ENCODE results near the gene EXOC6B.

The EXOC6B gene

DNA sequence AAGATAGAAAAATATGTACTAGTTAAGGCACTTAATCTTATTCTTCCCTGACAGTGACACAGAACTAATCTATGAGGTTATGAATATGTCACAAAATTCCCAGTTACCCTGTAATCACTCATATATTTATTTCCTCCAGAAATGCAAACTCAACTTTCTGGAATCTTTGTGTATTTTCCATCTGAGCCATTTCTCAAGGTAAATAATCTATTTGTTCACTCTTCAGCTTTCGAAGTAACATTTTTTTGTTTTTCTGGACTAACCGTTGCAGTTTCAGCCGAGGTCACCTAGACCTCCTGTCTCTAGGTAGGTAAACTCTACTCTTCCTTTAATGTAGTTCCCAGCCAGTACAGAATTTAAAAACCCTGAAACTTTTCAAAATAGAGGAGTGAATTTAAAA, 250.9 kb downstream of the EXOC6B start:
- Histone ChIP-seq H2AFZ (ENCODE audit: low read length) (no peak overlapping the region), H3K9me2 (replicated peaks; ENCODE audit: low read depth, low read length) (no peaks in the 10 kb centered on the region), H3K4me3 (ENCODE audit: low read length, poor library complexity, severe bottlenecking) (no peak overlapping the region), H3K9me3 (ENCODE audit: insufficient read depth, low read depth, low read length) (no peaks in the 10 kb centered on the region), H3K36me3 (ENCODE audit: insufficient read depth, low read length) (no peaks in the 10 kb centered on the region), H3K4me2 (ENCODE audit: low read depth, low read length, poor library complexity, severe bottlenecking) (no peak overlapping the region), H3K4me1 (ENCODE audit: insufficient read depth, low read length, poor library complexity, severe bottlenecking) (peaks cover 3% of the 10 kb centered on the region), H4K20me1 (ENCODE audit: insufficient read depth, low read length, poor library complexity, severe bottlenecking) (no peaks in the 10 kb centered on the region), H3K79me2 (ENCODE audit: insufficient read depth, low read length) (no peaks in the 10 kb centered on the region), H3K27me3 (ENCODE audit: insufficient read depth, low read length, poor library complexity, severe bottlenecking) (no peaks in the 10 kb centered on the region), H3F3A (ENCODE audit: low read depth) (no peaks in the 10 kb centered on the region), H3K9ac (ENCODE audit: low read depth, low read length, poor library complexity, severe bottlenecking) (no peak overlapping the region)
- TF ChIP-seq EZH2phosphoT487 (IDR thresholded peaks at IDR 0.05; ENCODE audit: borderline replicate concordance): no peak
- TF ChIP-seq, protein P1, sequence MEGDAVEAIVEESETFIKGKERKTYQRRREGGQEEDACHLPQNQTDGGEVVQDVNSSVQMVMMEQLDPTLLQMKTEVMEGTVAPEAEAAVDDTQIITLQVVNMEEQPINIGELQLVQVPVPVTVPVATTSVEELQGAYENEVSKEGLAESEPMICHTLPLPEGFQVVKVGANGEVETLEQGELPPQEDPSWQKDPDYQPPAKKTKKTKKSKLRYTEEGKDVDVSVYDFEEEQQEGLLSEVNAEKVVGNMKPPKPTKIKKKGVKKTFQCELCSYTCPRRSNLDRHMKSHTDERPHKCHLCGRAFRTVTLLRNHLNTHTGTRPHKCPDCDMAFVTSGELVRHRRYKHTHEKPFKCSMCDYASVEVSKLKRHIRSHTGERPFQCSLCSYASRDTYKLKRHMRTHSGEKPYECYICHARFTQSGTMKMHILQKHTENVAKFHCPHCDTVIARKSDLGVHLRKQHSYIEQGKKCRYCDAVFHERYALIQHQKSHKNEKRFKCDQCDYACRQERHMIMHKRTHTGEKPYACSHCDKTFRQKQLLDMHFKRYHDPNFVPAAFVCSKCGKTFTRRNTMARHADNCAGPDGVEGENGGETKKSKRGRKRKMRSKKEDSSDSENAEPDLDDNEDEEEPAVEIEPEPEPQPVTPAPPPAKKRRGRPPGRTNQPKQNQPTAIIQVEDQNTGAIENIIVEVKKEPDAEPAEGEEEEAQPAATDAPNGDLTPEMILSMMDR (conservative IDR thresholded peaks at IDR 0.05; ENCODE audit: low read length): no peak

DNA sequence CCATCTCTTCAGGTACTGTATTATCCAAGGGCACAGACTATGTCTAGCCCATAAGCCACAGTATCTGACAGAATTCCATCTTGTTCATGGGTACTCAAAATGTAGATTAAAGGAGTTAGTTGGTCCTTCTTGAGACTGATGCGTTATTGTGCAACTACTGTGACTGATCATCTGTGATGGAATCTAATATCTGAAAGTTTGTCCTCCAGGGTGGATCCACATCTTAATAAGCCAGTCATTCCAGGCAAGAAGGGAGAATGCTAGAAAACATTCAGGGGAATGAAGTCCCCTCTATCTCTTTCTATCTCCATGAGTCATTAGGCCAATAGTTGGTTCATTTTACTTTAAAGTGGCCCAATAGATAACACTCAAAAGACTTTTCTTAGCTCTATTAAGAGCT, 252.6 kb downstream of the EXOC6B start:
- Histone ChIP-seq H3K9me2 (replicated peaks; ENCODE audit: low read depth, low read length) (no peaks in the 10 kb centered on the region), H3K9ac (ENCODE audit: low read depth, low read length, poor library complexity, severe bottlenecking) (no peak overlapping the region), H2AFZ (ENCODE audit: low read length) (no peak overlapping the region), H3K27me3 (ENCODE audit: insufficient read depth, low read length, poor library complexity, severe bottlenecking) (no peaks in the 10 kb centered on the region), H3K9me3 (ENCODE audit: insufficient read depth, low read depth, low read length) (no peaks in the 10 kb centered on the region), H3K4me2 (ENCODE audit: low read depth, low read length, poor library complexity, severe bottlenecking) (no peak overlapping the region), H4K20me1 (ENCODE audit: insufficient read depth, low read length, poor library complexity, severe bottlenecking) (no peaks in the 10 kb centered on the region), H3K79me2 (ENCODE audit: insufficient read depth, low read length) (no peaks in the 10 kb centered on the region), H3K4me1 (ENCODE audit: insufficient read depth, low read length, poor library complexity, severe bottlenecking) (peaks cover 3% of the 10 kb centered on the region), H3K36me3 (ENCODE audit: insufficient read depth, low read length) (no peaks in the 10 kb centered on the region), H3F3A (ENCODE audit: low read depth) (no peaks in the 10 kb centered on the region), H3K4me3 (ENCODE audit: low read length, poor library complexity, severe bottlenecking) (no peak overlapping the region)
- TF ChIP-seq EZH2phosphoT487 (IDR thresholded peaks at IDR 0.05; ENCODE audit: borderline replicate concordance): no peak
- TF ChIP-seq, protein P1 (conservative IDR thresholded peaks at IDR 0.05; ENCODE audit: low read length): no peak

DNA sequence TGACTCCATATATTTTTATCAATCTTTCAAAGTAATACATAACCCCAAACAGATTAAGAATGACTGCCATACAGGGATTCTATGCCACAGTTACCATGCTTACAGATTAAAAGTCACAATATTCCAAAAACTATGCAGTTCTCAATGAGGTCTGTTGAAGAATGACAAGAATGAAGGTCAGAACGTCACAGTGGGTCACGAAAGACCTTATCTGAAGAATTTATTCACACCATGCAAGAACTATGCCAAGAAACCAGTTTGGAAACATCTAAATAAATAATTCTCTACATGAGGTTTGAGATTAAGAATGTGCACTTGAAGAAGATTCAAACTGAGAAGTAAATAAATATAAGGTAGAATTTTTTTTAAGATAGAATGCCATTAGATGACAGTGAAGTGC, 253.3 kb downstream of the EXOC6B start:
- Histone ChIP-seq H3K27me3 (ENCODE audit: insufficient read depth, low read length, poor library complexity, severe bottlenecking) (no peaks in the 10 kb centered on the region), H3K9me2 (replicated peaks; ENCODE audit: low read depth, low read length) (no peaks in the 10 kb centered on the region), H3F3A (ENCODE audit: low read depth) (no peaks in the 10 kb centered on the region), H3K4me1 (ENCODE audit: insufficient read depth, low read length, poor library complexity, severe bottlenecking) (peaks cover 3% of the 10 kb centered on the region), H2AFZ (ENCODE audit: low read length) (no peak overlapping the region), H4K20me1 (ENCODE audit: insufficient read depth, low read length, poor library complexity, severe bottlenecking) (no peaks in the 10 kb centered on the region), H3K9ac (ENCODE audit: low read depth, low read length, poor library complexity, severe bottlenecking) (no peak overlapping the region), H3K9me3 (ENCODE audit: insufficient read depth, low read depth, low read length) (no peaks in the 10 kb centered on the region), H3K79me2 (ENCODE audit: insufficient read depth, low read length) (no peaks in the 10 kb centered on the region), H3K36me3 (ENCODE audit: insufficient read depth, low read length) (no peaks in the 10 kb centered on the region), H3K4me2 (ENCODE audit: low read depth, low read length, poor library complexity, severe bottlenecking) (no peak overlapping the region), H3K4me3 (ENCODE audit: low read length, poor library complexity, severe bottlenecking) (no peak overlapping the region)
- no peak for TF ChIP-seq EZH2phosphoT487 (IDR thresholded peaks at IDR 0.05; ENCODE audit: borderline replicate concordance)
- TF ChIP-seq, protein P1 (conservative IDR thresholded peaks at IDR 0.05; ENCODE audit: low read length): no peak
